HepG2 (cell line): Measurements from ENCODE around the gene FHL3. TPM values are rescaled to one million over a fixed set of nuclear protein-coding genes. Genes with fewer than 3 reads are reported as not detected.

Source experiments
- ATAC-seq: fragments of 200-7000 bp; cut with Tn5 transposase; 3 replicates; pipeline ENCODE4 v1.9.1; 2020; ENCODE audit warnings: mild to moderate bottlenecking, moderate library complexity
- BruUV-seq: library from RNA; stranded (reverse); fragments of 400-500 nt; replicated peaks from 2 replicates; lab custom pipeline; 2021; lab: Mats Ljungman, UMichigan
- CTCF ChIA-PET: fragments of 300-600 bp; formaldehyde crosslinking; extraction: SDS; loops from one replicate; lab custom pipeline; 2021; ENCODE audit warnings: low total read pairs, inconsistent platforms, low intra/inter-chr PET ratio; lab: Yijun Ruan, JAX
- POLR2A ChIA-PET: fragments of 350-600 bp; sonication (Branson Sonifier 250); formaldehyde crosslinking; loops from one replicate; lab custom pipeline; 2020; ENCODE audit warnings: antibody characterized with exemption, inconsistent platforms; lab: Yijun Ruan, JAX
- DNase-seq: peaks from one replicate; pipeline ENCODE4 v3.0.0-alpha.2; 2015; ENCODE audit warnings: low spot score
- FAIRE-seq: peaks from 3 replicates; lab custom pipeline; 2011; peaks lifted over from hg19 to GRCh38; lab: Jason Lieb, UNC
- H2AFZ ChIP-seq: one replicate; pipeline ENCODE4 v1.6.1; 2011; ENCODE audit warnings: low read length, inconsistent platforms
- H3K27ac ChIP-seq: fragments of 300-600 bp; 3 replicates; pipeline ENCODE4 v1.8.0; 2011; ENCODE audit warnings: mixed run types, mild to moderate bottlenecking, mixed read lengths, low read length, inconsistent platforms; ENCODE audit not compliant: insufficient read depth; ENCODE audit errors: extremely low read length
- H3K27me3 ChIP-seq, 2 experiments: fragments of 200-600 bp in 1 of 2; 2 replicates in 1 of 2; 3 replicates in 1 of 2; pipeline versions ENCODE4 v1.6.0 to v1.8.0; 2011; ENCODE audit warnings: low read length in 2 of 2, mild to moderate bottlenecking in 2 of 2, moderate library complexity in 2 of 2, inconsistent platforms in 1 of 2; ENCODE audit not compliant: insufficient read depth in 2 of 2, control insufficient read depth in 1 of 2
- H3K36me3 ChIP-seq, 2 experiments: fragments of 200-600 bp in 1 of 2; replicated peaks in 1 of 2; 2 replicates in 1 of 2; 3 replicates in 1 of 2; pipeline versions ENCODE4 v1.5.1 to v1.8.0; 2011; ENCODE audit warnings: low read length in 2 of 2, inconsistent platforms in 1 of 2; ENCODE audit not compliant: insufficient read depth in 2 of 2, control insufficient read depth in 1 of 2
- H3K4me1 ChIP-seq: 2 replicates; pipeline ENCODE4 v1.5.1; 2012; ENCODE audit warnings: low read length, inconsistent platforms; ENCODE audit not compliant: insufficient read depth
- H3K4me2 ChIP-seq: 2 replicates; pipeline ENCODE4 v1.6.0; 2011; ENCODE audit warnings: low read depth, low read length, inconsistent platforms
- H3K4me3 ChIP-seq, 3 experiments: fragments of 200-600 bp in 1 of 3; sonication (generic), shearing (Covaris generic) in 1 of 3; replicated peaks in 1 of 3; 2 replicates each; pipeline ENCODE4 v1.5.1; 2011 to 2016; ENCODE audit warnings: low read length in 3 of 3, inconsistent platforms in 2 of 3, low read depth in 2 of 3, mild to moderate bottlenecking in 2 of 3, control low read depth in 1 of 3, mixed read lengths in 1 of 3; ENCODE audit not compliant: insufficient read depth in 1 of 3
- H3K79me2 ChIP-seq: one replicate; pipeline ENCODE4 v1.6.1; 2011; ENCODE audit warnings: low read length, inconsistent platforms; ENCODE audit not compliant: insufficient read depth
- H3K9ac ChIP-seq: 2 replicates; pipeline ENCODE4 v1.6.0; 2011; ENCODE audit warnings: mild to moderate bottlenecking, low read depth, low read length, inconsistent platforms; ENCODE audit not compliant: insufficient read depth
- H3K9me3 ChIP-seq: 2 replicates; pipeline ENCODE4 v1.5.1; 2012; ENCODE audit warnings: mild to moderate bottlenecking, low read length
- H4K20me1 ChIP-seq: 2 replicates; pipeline ENCODE4 v1.6.0; 2011; ENCODE audit warnings: inconsistent platforms, mild to moderate bottlenecking, low read length, moderate library complexity; ENCODE audit not compliant: insufficient read depth
- ADNP ChIP-seq: sonication (generic); formaldehyde crosslinking; IDR thresholded peaks from 2 replicates; pipeline ENCODE4 v1.4.0; 2020; ENCODE audit warnings: missing genetic modification reagents
- CEBPG ChIP-seq: IDR thresholded peaks from 2 replicates; pipeline ENCODE4 v1.6.1; 2016
- CERS6 ChIP-seq: sonication (generic); formaldehyde crosslinking; IDR thresholded peaks from 2 replicates; pipeline ENCODE4 v1.5.0; 2020; ENCODE audit warnings: missing genetic modification reagents
- CREB1 ChIP-seq, 2 experiments: fragments of 450-650 bp in 1 of 2; IDR thresholded peaks; 2 replicates each; pipeline ENCODE4 v1.6.1; 2016 to 2017; ENCODE audit warnings: control low read depth in 1 of 2, mild to moderate bottlenecking in 1 of 2, missing compliant biosample characterization in 1 of 2, missing genetic modification characterization in 1 of 2
- FOXP4 ChIP-seq: sonication (generic); formaldehyde crosslinking; IDR thresholded peaks from 2 replicates; pipeline ENCODE4 v1.4.0; 2020; ENCODE audit warnings: missing genetic modification reagents
- GPN1 ChIP-seq: sonication (generic); formaldehyde crosslinking; IDR thresholded peaks from 2 replicates; pipeline ENCODE4 v1.5.1; 2020; ENCODE audit warnings: missing genetic modification reagents, borderline replicate concordance
- HIC2 ChIP-seq: sonication (generic); formaldehyde crosslinking; IDR thresholded peaks from 2 replicates; pipeline ENCODE4 v1.9.0; 2022; ENCODE audit warnings: low read depth, missing genetic modification reagents
- IKZF4 ChIP-seq: sonication (generic); formaldehyde crosslinking; IDR thresholded peaks from 2 replicates; pipeline ENCODE4 v1.5.1; 2020; ENCODE audit warnings: borderline replicate concordance, mild to moderate bottlenecking, low read depth, missing genetic modification reagents; ENCODE audit errors: not compliant biosample characterization
- KLF11 ChIP-seq: IDR thresholded peaks from 2 replicates; pipeline ENCODE4 v1.6.1; 2016; ENCODE audit warnings: missing compliant biosample characterization
- MIXL1 ChIP-seq: IDR thresholded peaks from 2 replicates; pipeline ENCODE4 v1.6.1; 2016
- POLR2A ChIP-seq, 2 experiments: IDR thresholded peaks; 2 replicates each; pipeline ENCODE4 v1.6.1; 2011; ENCODE audit warnings: low read depth in 2 of 2, low read length in 2 of 2, mild to moderate bottlenecking in 1 of 2, moderate library complexity in 1 of 2; ENCODE audit not compliant: insufficient read depth in 1 of 2
- SETDB1 ChIP-seq: sonication (generic); formaldehyde crosslinking; IDR thresholded peaks from 2 replicates; pipeline ENCODE4 v1.5.1; 2020; ENCODE audit warnings: missing genetic modification reagents, mild to moderate bottlenecking, borderline replicate concordance
- SP5 ChIP-seq: IDR thresholded peaks from 2 replicates; pipeline ENCODE4 v1.6.1; 2016; ENCODE audit warnings: low read depth, borderline replicate concordance
- STAG1 ChIP-seq: sonication (generic); formaldehyde crosslinking; IDR thresholded peaks from 2 replicates; pipeline ENCODE4 v1.4.0; 2020; ENCODE audit warnings: missing genetic modification reagents
- ZBTB21 ChIP-seq: sonication (generic); formaldehyde crosslinking; IDR thresholded peaks from 2 replicates; pipeline ENCODE4 v1.4.0; 2020; ENCODE audit warnings: missing genetic modification reagents
- ZNF10 ChIP-seq: sonication (generic); formaldehyde crosslinking; IDR thresholded peaks from 2 replicates; pipeline ENCODE4 v1.4.0; 2020; ENCODE audit warnings: mild to moderate bottlenecking, low read depth, missing genetic modification reagents, borderline replicate concordance
- ZNF121 ChIP-seq: sonication (generic); formaldehyde crosslinking; IDR thresholded peaks from 2 replicates; pipeline ENCODE4 v1.5.0; 2020; ENCODE audit warnings: mild to moderate bottlenecking, missing genetic modification reagents
- ZNF547 ChIP-seq: sonication (generic); formaldehyde crosslinking; IDR thresholded peaks from 2 replicates; pipeline ENCODE4 v1.5.1; 2020; ENCODE audit warnings: mild to moderate bottlenecking, missing genetic modification reagents
- ZNF749 ChIP-seq: sonication (generic); formaldehyde crosslinking; IDR thresholded peaks from 2 replicates; pipeline ENCODE4 v1.8.0; 2022; ENCODE audit warnings: mild to moderate bottlenecking, missing genetic modification reagents, moderate library complexity, borderline replicate concordance
- WGBS: methylation state at CpG from one replicate; pipeline ENCODE4 v1.1.6; 2017; ENCODE audit warnings: low lambda C conversion rate; 5-methylcytosine and 5-hydroxymethylcytosine counted together
- in situ Hi-C: cut with HindIII; loops from 2 replicates; pipeline ENCODE4 v1.10.0; 2017; ENCODE audit warnings: low pct_unique_long_range_greater_than_20kb; ENCODE audit not compliant: extremely low pct_ligation_motif_present
- intact Hi-C: fragments of 100-400 bp; cut with micrococcal nuclease; formaldehyde crosslinking; loops from one replicate; pipeline ENCODE4 v1.10.0; 2022; ENCODE audit not compliant: unreplicated experiment
- polyA plus RNA-seq, 8 experiments: library from polyadenylated mRNA; depleted of rRNA in 3 of 8; stranded (reverse) in 7 of 8; unstranded in 1 of 8; fragments of >200 nt; fragmentation: Illumina TruSeq in 4 of 8; extraction: Trizol in 4 of 8; gene quantifications; 2 replicates each; pipeline versions ENCODE4 v1.2.1 to v1.2.3, GENCODE V29; 2011 to 2016; ENCODE audit warnings: low read depth in 4 of 8, missing spikeins in 1 of 8, mixed read lengths in 1 of 8; ENCODE audit not compliant: insufficient read depth in 1 of 8
- total RNA-seq, 5 experiments: library from RNA; depleted of rRNA; stranded (reverse); fragments of >200 nt; fragmentation: Illumina TruSeq; extraction: Trizol; gene quantifications; 2 replicates each; pipeline ENCODE4 v1.2.3, GENCODE V29; 2016; ENCODE audit warnings: low read depth in 1 of 5

FHL3 gene
- total and polyA plus RNA-seq, 2 of the 13 experiments (the other 11 are each of a cell fraction or from before 2014, with no cell fraction given): 2.8 to 6.6 TPM

- TF ChIP-seq FOXP4: no peak
- TF ChIP-seq ADNP (CRISPR knock-in tag): no peak
- TF ChIP-seq MIXL1: no peak
- TF ChIP-seq CEBPG (CRISPR knock-in tag): no peak
- no peak for TF ChIP-seq KLF11
- no peak for TF ChIP-seq ZNF547
- TF ChIP-seq SP5 (CRISPR knock-in tag): no peak
- no peak for TF ChIP-seq STAG1 (CRISPR knock-in tag)
- no peak for TF ChIP-seq GPN1 (CRISPR knock-in tag)
- no peak for TF ChIP-seq HIC2
- no peak for TF ChIP-seq IKZF4 (CRISPR knock-in tag)
- no peak for TF ChIP-seq ZNF749
- no peak for TF ChIP-seq ZNF121 (CRISPR knock-in tag)
- no peak for TF ChIP-seq ZBTB21
- TF ChIP-seq CERS6 (CRISPR knock-in tag): no peak
- no peak for TF ChIP-seq POLR2A (IDR thresholded peaks at IDR 0.05; ENCODE audit: insufficient read depth in 1 of 2, low read depth in 2 of 2, low read length in 2 of 2)
- TF ChIP-seq CREB1 (IDR thresholded peaks at IDR 0.05): no peak
- TF ChIP-seq CREB1 (CRISPR knock-in tag; IDR thresholded peaks at IDR 0.05): no peak
- TF ChIP-seq SETDB1 (CRISPR knock-in tag): no peak
- no peak for TF ChIP-seq ZNF10 (CRISPR knock-in tag)
- WGBS: 100% methylated on average over 2 of the region's 2 CpGs
- no peak for FAIRE-seq
Measured at GRCh38 chr1:37958690-37959089, 46.6 kb downstream of the FHL3 start.

More at GRCh38 chr1:37958690-37959089, 46.6 kb downstream of the FHL3 start:
- Histone ChIP-seq H3K9ac (no peak overlapping the region), H2AFZ (no peak overlapping the region), H4K20me1 (no peaks in the 10 kb centered on the region), H3K27me3 (no peaks in the 10 kb centered on the region), H3K4me2 (no peak overlapping the region), H3K36me3 (peaks cover 13 to 39% of the 10 kb centered on the region in 2 experiments), H3K4me1 (peaks cover 14% of the 10 kb centered on the region), H3K27ac (no peak overlapping the region), H3K4me3 (no peak overlapping the region), H3K9me3 (no peaks in the 10 kb centered on the region), H3K79me2 (no peaks in the 10 kb centered on the region)
- ChIA-PET CTCF (no interaction called here), POLR2A (no interaction called here)
- intact Hi-C loops (no loop called here), in situ Hi-C loops (no loop called here)
- DNase-seq (no peak), ATAC-seq (no peak)
- no TSS peak for BruUV-seq
